GM08714 (cell line): ENCODE results near the gene NOD2.

Experiments used
- H3K4me3 ChIP-seq: fragments of 200-500 bp; sonication (Bioruptor generic); 2 replicates; pipeline ENCODE4 v1.5.1; 2014; ENCODE audit warnings: mild to moderate bottlenecking, low read length, inconsistent platforms
- ZNF274 ChIP-seq: IDR thresholded peaks from 2 replicates; pipeline ENCODE4 v1.6.1; 2012; ENCODE audit warnings: mild to moderate bottlenecking, low read depth, low read length

Gene NOD2

DNA sequence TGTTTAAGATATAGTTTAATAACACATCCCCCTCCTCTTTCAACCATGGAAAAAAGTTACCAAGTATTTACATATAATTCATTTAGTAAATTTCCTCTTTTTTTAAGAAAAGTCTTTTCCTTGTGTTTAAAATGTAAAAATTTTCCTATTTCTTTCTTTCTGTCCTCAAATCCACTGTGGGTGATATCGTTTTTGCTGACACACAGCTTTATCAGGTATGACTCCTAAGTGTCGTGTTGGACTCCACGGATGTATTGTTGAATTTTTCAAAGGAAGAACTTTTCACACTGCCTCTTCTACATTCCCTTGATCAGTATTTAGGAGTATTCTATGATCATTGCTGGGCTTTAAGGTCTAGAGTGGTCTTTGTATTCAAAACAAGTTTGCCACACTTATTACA lies 81.6 kb downstream of the NOD2 start:
- H3K4me3 ChIP-seq = no peak overlapping the region
- TF ChIP-seq ZNF274 = no peak

DNA sequence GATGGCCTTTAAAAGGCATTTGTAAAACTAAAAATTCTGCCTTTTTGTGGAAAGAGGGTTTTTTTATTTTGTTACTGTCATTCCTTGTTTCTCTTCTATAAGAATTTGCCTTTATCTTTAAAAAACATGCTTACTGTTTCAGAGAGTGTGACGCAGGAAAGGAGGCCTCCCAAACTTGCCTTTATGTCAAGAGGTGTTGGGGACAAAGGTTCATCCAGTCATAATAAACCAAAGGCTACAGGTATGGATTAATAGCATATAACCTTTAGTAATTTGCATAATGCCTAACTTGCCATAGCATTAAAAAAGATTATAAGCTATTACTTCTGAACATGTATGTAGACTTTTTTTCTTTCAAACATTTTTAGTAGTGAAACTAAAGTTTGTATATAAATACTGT lies 82.6 kb downstream of the NOD2 start:
- no peak overlapping the region for H3K4me3 ChIP-seq
- TF ChIP-seq ZNF274 = no peak

DNA sequence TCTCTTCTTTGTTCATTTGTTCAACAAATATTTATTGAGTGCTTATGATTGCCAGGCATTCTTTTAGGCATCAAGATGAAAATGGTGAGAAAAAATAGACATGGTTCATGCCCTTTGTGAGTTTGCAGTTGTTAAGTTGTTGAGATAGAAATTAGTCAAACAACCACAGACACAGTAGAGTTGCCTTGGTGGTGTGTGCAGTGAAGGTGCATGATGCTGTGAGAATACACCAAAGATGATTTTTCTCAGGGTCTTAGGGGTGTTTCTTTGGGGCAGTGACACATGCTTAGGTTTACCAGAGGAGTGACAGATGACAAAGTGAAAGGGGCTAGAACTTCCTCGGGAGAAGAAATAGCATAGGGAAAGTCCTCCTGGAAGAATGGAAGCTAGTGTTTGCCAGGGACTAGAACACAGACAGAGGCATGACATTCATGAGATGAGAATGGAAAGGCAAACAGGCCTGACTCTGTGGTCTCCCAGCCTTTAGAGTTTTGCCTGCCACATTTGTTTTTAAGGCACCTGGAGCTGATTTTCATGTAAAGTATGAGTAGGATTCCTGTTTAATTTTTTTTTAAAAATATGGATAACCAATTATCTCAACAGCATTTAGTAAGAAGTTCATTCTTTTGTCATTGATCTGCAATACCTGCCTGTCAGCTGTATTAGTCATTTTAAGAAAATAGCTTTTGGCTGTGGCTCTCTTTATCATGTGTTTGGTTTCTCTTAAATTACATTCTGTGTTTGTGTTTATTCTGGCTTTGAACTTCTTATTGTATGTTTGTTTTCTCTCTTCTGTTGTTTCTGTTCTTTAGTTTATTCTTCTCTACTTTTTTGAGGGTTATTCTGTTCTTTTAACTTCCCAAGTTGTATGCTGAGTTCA lies 85.1 kb downstream of the NOD2 start:
- no peak overlapping the region for H3K4me3 ChIP-seq
- TF ChIP-seq ZNF274 = no peak

DNA sequence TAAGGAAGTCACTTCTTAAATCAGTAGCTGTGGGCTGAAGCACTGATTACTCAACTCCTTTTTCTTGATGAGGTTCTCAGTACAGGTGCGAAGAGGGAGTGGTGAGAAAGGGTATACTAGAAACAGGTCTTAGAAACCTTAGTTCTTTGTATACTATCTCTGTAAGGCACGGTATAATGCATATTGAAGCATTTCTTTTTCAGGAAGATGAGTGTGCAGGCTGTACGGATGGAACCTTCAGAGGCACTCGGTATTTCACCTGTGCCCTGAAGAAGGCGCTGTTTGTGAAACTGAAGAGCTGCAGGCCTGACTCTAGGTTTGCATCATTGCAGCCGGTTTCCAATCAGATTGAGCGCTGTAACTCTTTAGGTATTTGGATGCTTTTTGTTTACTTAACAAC lies 87.6 kb downstream of the NOD2 start:
- no peak overlapping the region for H3K4me3 ChIP-seq
- TF ChIP-seq ZNF274 = no peak

DNA sequence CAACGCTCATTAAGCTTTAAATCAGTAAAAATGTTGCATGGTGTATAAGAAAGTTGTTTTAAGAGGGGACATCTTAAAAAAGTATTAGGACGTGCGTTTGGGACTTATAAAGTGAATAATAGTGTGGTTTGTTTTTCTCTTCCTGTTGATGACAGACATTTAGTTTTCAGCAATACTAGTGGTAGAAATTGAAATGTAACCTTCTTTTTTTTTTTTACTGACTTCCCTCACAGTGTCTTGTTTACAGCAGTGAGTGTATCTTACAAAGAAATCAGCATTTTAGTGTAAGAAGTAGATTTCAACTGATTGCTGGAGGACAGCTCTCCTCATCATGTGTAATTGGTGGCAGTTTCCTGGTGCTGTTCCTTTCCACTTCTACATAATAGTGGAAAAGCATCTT lies 88.1 kb downstream of the NOD2 start:
- no peak for TF ChIP-seq ZNF274
- H3K4me3 ChIP-seq = no peak overlapping the region
